ENCODE results near the gene TF. TPM values are rescaled to one million over a fixed set of nuclear protein-coding genes. Genes with fewer than 3 reads are reported as not detected.

The TF gene
- total RNA-seq, 4 donors from 2014 or later = 1.4 to 11.4 (median 6.0) TPM

- DNase-seq (ENCODE audit: low spot score in 2 of 2) = no peak
- no peak for TF ChIP-seq EP300 (IDR thresholded peaks at IDR 0.05)
- no peak for TF ChIP-seq POLR2A (IDR thresholded peaks at IDR 0.05)
- TF ChIP-seq CTCF (IDR thresholded peaks at IDR 0.05) = no peak
- H3K9me3 ChIP-seq = no peaks in the 10 kb centered on the region
- WGBS, 2 donors = 38 to 42% methylated on average over 1 of the region's 1 CpG
- H3K4me3 ChIP-seq = no peak overlapping the region
- no peaks in the 10 kb centered on the region for H3K27me3 ChIP-seq
- peaks cover 0 to 43% (median 0%) of the 10 kb centered on the region in 3 donors for H3K36me3 ChIP-seq
- no peak overlapping the region for H3K27ac ChIP-seq
- no peaks in the 10 kb centered on the region for H3K4me1 ChIP-seq
Observed at GRCh38 chr3:133827136-133827535, 80.9 kb downstream of the TF start.

DNA sequence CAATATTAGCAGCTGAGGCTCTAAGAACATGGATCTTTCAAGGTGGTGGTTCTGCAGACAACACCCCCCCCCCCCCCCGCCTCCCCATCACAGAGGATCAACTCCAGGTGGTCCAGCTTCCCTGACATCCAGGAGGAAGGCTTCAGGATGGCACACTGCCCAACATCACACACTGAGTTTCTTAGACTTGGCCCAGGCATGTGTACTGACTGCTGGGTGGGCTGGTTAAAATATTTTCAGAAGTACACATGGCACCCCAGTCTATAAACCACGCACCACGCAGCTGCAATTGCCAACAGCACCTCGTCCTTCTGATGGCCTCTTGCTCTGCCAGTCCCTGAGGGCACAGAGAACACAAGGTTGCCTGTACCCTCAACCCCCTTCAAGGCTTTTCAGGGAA lies 81.5 kb downstream of the TF start:
- Histone ChIP-seq H3K36me3 (peaks cover 0 to 37% (median 0%) of the 10 kb centered on the region in 3 donors), H3K4me1 (no peaks in the 10 kb centered on the region), H3K4me3 (no peak overlapping the region), H3K9me3 (no peaks in the 10 kb centered on the region), H3K27ac (no peak overlapping the region), H3K27me3 (no peaks in the 10 kb centered on the region)
- DNase-seq (ENCODE audit: low spot score in 2 of 2) = no peak
- WGBS, 2 donors = 85 to 93% methylated on average over 4 of the region's 4 CpGs
- TF ChIP-seq EP300 (IDR thresholded peaks at IDR 0.05) (no peak), CTCF (IDR thresholded peaks at IDR 0.05) (no peak), POLR2A (IDR thresholded peaks at IDR 0.05) (no peak)

DNA sequence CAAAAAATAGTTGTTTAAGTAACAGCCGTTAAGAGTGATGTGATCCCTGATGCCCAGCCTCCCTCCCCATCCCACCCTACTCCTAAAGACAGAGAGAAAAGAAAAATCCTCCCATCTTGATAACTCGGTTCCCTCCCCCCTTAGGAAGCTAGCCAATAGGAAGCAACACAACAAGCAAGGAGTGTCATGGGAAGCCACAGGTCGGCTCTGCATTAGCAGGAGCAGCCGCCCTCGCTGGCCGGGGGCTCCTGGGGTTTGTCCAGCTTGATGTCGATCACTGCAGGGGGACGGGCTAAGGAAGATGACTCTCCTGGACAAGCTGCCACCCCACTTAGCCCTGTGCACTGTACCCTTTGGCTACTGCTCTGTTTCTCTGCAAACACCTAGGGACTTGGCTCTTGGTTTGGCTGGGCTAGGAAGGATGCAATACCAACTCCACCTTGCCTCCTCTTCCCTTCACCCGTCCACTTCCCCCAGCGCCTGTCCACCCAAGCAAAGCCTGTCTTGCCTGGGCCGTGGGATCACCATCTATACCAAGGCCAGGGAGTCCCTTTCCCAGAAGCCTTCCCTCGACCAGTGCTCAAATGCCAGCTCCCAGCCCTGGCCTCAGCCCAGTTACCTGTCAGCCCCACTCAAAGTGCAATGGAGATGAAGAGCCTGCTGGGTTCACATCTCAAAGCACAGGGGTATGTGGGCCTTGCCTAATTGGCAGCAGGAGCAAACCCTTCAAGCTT lies 82.5 kb downstream of the TF start:
- no peak for TF ChIP-seq EP300 (IDR thresholded peaks at IDR 0.05)
- no peak for TF ChIP-seq CTCF (IDR thresholded peaks at IDR 0.05)
- TF ChIP-seq POLR2A (IDR thresholded peaks at IDR 0.05) = no peak
- Histone ChIP-seq H3K9me3 (no peaks in the 10 kb centered on the region), H3K36me3 (peaks cover 0 to 27% (median 0%) of the 10 kb centered on the region in 3 donors), H3K27me3 (no peaks in the 10 kb centered on the region), H3K4me1 (no peaks in the 10 kb centered on the region), H3K4me3 (no peak overlapping the region), H3K27ac (no peak overlapping the region)
- 72 to 77% methylated on average over 12 of the region's 12 CpGs for WGBS, 2 donors
- DNase-seq (ENCODE audit: low spot score in 2 of 2) = no peak

DNA sequence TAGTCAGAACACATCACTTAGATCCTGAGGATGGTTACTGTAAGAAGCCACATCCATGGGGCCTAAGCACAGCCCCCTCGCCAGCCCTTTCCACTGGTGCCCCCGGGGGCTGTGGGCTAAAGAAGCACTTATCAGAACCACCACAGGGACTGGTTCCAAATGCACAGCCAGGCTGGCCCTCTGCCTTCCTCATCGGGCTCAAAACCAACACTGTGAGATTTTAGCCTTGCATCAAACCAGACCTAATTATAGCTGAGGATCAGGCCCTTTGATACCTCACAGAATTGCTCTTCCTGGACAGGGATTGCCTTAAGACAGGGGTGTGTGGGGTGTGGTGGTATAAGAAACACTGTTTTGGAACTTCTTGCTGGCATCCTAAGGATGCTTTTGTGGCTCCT lies 83.1 kb downstream of the TF start:
- TF ChIP-seq POLR2A (IDR thresholded peaks at IDR 0.05) (no peak), CTCF (IDR thresholded peaks at IDR 0.05) (no peak), EP300 (IDR thresholded peaks at IDR 0.05) (no peak)
- Histone ChIP-seq H3K4me3 (no peak overlapping the region), H3K27me3 (no peaks in the 10 kb centered on the region), H3K4me1 (no peaks in the 10 kb centered on the region), H3K27ac (no peak overlapping the region), H3K36me3 (peaks cover 0 to 21% (median 0%) of the 10 kb centered on the region in 3 donors), H3K9me3 (no peaks in the 10 kb centered on the region)
- no peak for DNase-seq (ENCODE audit: low spot score in 2 of 2)
- WGBS, 2 donors = 76 to 82% methylated on average over 3 of the region's 3 CpGs

DNA sequence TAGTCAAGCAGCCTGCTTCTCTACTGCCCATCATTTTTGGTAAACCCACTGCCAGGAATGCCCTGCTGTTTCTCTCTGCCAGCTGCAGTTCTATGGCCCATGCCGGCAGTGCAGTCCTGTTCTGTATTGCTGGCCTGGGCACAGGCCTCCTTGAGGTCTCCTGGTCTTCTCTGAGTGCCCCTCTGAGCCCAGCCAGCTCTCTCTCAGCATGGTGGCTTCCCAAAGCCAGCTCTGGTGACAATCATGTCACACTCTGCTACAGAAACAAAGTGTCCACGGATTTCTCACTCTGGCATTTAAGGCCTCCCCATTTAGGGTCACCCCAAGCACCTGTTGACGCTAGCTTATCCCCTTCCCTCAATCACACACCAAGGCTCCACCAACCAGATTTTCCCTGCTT lies 83.9 kb downstream of the TF start:
- WGBS, 2 donors = 85 to 87% methylated on average over 3 of the region's 3 CpGs
- H3K36me3 ChIP-seq = peaks cover 0 to 13% (median 0%) of the 10 kb centered on the region in 3 donors

More for the DNA sequence above, 83.9 kb downstream of the TF start:
- Histone ChIP-seq H3K4me3 (no peak overlapping the region), H3K9me3 (no peaks in the 10 kb centered on the region), H3K27me3 (no peaks in the 10 kb centered on the region), H3K27ac (no peak overlapping the region), H3K4me1 (no peaks in the 10 kb centered on the region)
- DNase-seq (ENCODE audit: low spot score in 2 of 2) = no peak
- TF ChIP-seq EP300 (IDR thresholded peaks at IDR 0.05) (no peak), CTCF (IDR thresholded peaks at IDR 0.05) (no peak), POLR2A (IDR thresholded peaks at IDR 0.05) (no peak)
